Body of pancreas (tissue), 4 donors: ENCODE results near the gene REXO1. TPM values are rescaled to one million over a fixed set of nuclear protein-coding genes. Genes with fewer than 3 reads are reported as not detected.
A peak's percentile ranks its signal among the peaks of the same experiment; 100 is the strongest.
"Not testable (repeated sequence)": the region's sequence is repeated elsewhere in the genome, so short reads cannot be mapped to it uniquely, and the experiment has no call there.

ENCODE experiments used
- ATAC-seq: fragments of 150-250 bp; one replicate; pipeline ENCODE4 v1.9.1; 2016
- DNase-seq, 4 donors: peaks; one replicate each; pipeline ENCODE4 v3.0.0-alpha.2; 2019
- H3K27ac ChIP-seq, 4 donors: fragments of 200-600 bp; sonication (generic); 1 replicate in 3 of 4; 2 replicates in 1 of 4; pipeline versions ENCODE4 v1.5.1 to v1.6.1; 2016 to 2019; ENCODE audit warnings: mild to moderate bottlenecking in 1 of 4, mixed read lengths in 1 of 4, moderate library complexity in 1 of 4
- H3K27me3 ChIP-seq, 2 donors: fragments of 200-600 bp; sonication (generic); one replicate each; pipeline ENCODE4 v1.6.0; 2016; ENCODE audit warnings: mild to moderate bottlenecking in 1 of 2
- H3K36me3 ChIP-seq, 2 donors: fragments of 200-600 bp; sonication (generic); replicated peaks in 1 of 2; 2 replicates each; pipeline ENCODE4 v1.5.1; 2016; ENCODE audit warnings: low read depth in 2 of 2; ENCODE audit not compliant: insufficient read depth in 1 of 2
- H3K4me1 ChIP-seq: fragments of 200-600 bp; sonication (generic); one replicate; pipeline ENCODE4 v1.6.0; 2016
- H3K4me3 ChIP-seq, 2 donors: fragments of 200-600 bp; sonication (generic); 1 replicate in 1 of 2; 2 replicates in 1 of 2; pipeline ENCODE4 v1.5.1; 2016 to 2019
- H3K9me3 ChIP-seq, 3 donors: fragments of 200-600 bp; sonication (generic); 1 replicate in 2 of 3; 2 replicates in 1 of 3; pipeline ENCODE4 v1.5.1; 2016
- CTCF ChIP-seq, 7 experiments: fragments of 450-650 bp in 4 of 7; fragments of 200-600 bp in 3 of 7; sonication (generic) in 3 of 7; IDR thresholded peaks; one replicate each; pipeline ENCODE4 v1.5.1; 2016 to 2019; ENCODE audit warnings: antibody characterized with exemption in 7 of 7
- POLR2A ChIP-seq, 3 donors: fragments of 450-650 bp; IDR thresholded peaks; one replicate each; pipeline ENCODE4 v1.6.1; 2016; ENCODE audit warnings: antibody characterized with exemption in 3 of 3, mild to moderate bottlenecking in 2 of 3
- WGBS, 2 donors: methylation state at CpG; one replicate each; pipeline ENCODE4 v1.1.5; 2017; 5-methylcytosine and 5-hydroxymethylcytosine counted together
- intact Hi-C: fragments of 100-400 bp; cut with DNase I; formaldehyde crosslinking; loops from one replicate; pipeline ENCODE4 v1.15.1; 2023
- total RNA-seq, 2 donors: library from RNA; depleted of rRNA; stranded (reverse); fragments of >200 nt; gene quantifications; one replicate each; pipeline ENCODE4 v1.1.0, GENCODE V29; 2016

The REXO1 gene
- total RNA-seq, 2 donors from 2014 or later: 16.6 to 19.8 TPM

- Histone ChIP-seq H3K4me1 (peaks cover 41% of the 10 kb centered on the region), H3K9me3 (no peaks in the 10 kb centered on the region), H3K27me3 (no peaks in the 10 kb centered on the region), H3K36me3 (no peaks in the 10 kb centered on the region), H3K27ac (peak overlapping the region in 2 of 4 donors; percentile 78 to 81), H3K4me3 (no peak overlapping the region)
- TF ChIP-seq POLR2A (IDR thresholded peaks at IDR 0.05) (no peak), CTCF (IDR thresholded peaks at IDR 0.05) (no peak)
- 65 to 72% methylated on average over 17 to 22 of the region's 25 CpGs for WGBS, 2 donors
- ATAC-seq (no peak), DNase-seq (no peak)
- intact Hi-C loops: no loop called here
Observed at GRCh38 chr19:1882786-1883692, 34.8 kb upstream of the REXO1 start.

GRCh38 chr19:1882089-1882785, 34.0 kb upstream of the REXO1 start:
- Histone ChIP-seq H3K4me3 (no peak overlapping the region), H3K27ac (peak overlapping the region in 2 of 4 donors; percentile 78 to 81), H3K27me3 (no peaks in the 10 kb centered on the region), H3K4me1 (peaks cover 41% of the 10 kb centered on the region), H3K9me3 (no peaks in the 10 kb centered on the region), H3K36me3 (no peaks in the 10 kb centered on the region)
- intact Hi-C loops: no loop called here
- no peak for ATAC-seq
- DNase-seq: no peak
- TF ChIP-seq POLR2A (IDR thresholded peaks at IDR 0.05): no peak
- no peak for TF ChIP-seq CTCF (IDR thresholded peaks at IDR 0.05)
- WGBS, 2 donors: 64 to 76% methylated on average over 20 to 24 of the region's 31 CpGs

- 73% methylated on average over 16 of the region's 44 CpGs; no CpG with 5 or more reads in 1 of the 2 donors for WGBS, 2 donors
Observed at GRCh38 chr19:1881393-1882088, 33.3 kb upstream of the REXO1 start.

GRCh38 chr19:1880611-1881392, 32.5 kb upstream of the REXO1 start:
- intact Hi-C loops: no loop called here
- Histone ChIP-seq H3K4me3 (no peak overlapping the region), H3K9me3 (no peaks in the 10 kb centered on the region), H3K4me1 (peaks cover 47% of the 10 kb centered on the region), H3K36me3 (no peaks in the 10 kb centered on the region), H3K27ac (no peak overlapping the region), H3K27me3 (no peaks in the 10 kb centered on the region)
- TF ChIP-seq CTCF (IDR thresholded peaks at IDR 0.05): no peak
- TF ChIP-seq POLR2A (IDR thresholded peaks at IDR 0.05): no peak
- DNase-seq (no peak), ATAC-seq (no peak)
- 80 to 81% methylated on average over 7 to 11 of the region's 35 CpGs for WGBS, 2 donors

More at GRCh38 chr19:1881393-1882088, 33.3 kb upstream of the REXO1 start:
- ATAC-seq, intact Hi-C loops, H3K27me3 ChIP-seq, H3K36me3 ChIP-seq, H3K4me3 ChIP-seq, DNase-seq, H3K9me3 ChIP-seq: not testable (repeated sequence)
- peak overlapping the region in 2 of 4 donors; percentile 32 to 81 for H3K27ac ChIP-seq
- peaks cover 44% of the 10 kb centered on the region for H3K4me1 ChIP-seq

- DNase-seq, H3K27ac ChIP-seq, H3K4me3 ChIP-seq, ATAC-seq, H3K9me3 ChIP-seq, H3K27me3 ChIP-seq, intact Hi-C loops, H3K36me3 ChIP-seq: not testable (repeated sequence)
- peaks cover 46% of the 10 kb centered on the region for H3K4me1 ChIP-seq
- WGBS, 2 donors: 84% methylated on average over 17 of the region's 17 CpGs; no CpG with 5 or more reads in 1 of the 2 donors
Observed at GRCh38 chr19:1879982-1880381, 31.7 kb upstream of the REXO1 start.

- DNase-seq, H3K4me3 ChIP-seq, H3K9me3 ChIP-seq, ATAC-seq, H3K36me3 ChIP-seq, intact Hi-C loops, H3K27me3 ChIP-seq, H3K27ac ChIP-seq: not testable (repeated sequence)
- H3K4me1 ChIP-seq: peaks cover 48% of the 10 kb centered on the region
- 76 to 83% methylated on average over 1 to 7 of the region's 8 CpGs for WGBS, 2 donors
Observed at GRCh38 chr19:1878583-1878982, 30.3 kb upstream of the REXO1 start.

GRCh38 chr19:1877280-1877660, 29.0 kb upstream of the REXO1 start:
- H3K27ac ChIP-seq, H3K36me3 ChIP-seq, intact Hi-C loops, H3K9me3 ChIP-seq, DNase-seq, ATAC-seq, H3K4me3 ChIP-seq, H3K27me3 ChIP-seq: not testable (repeated sequence)
- H3K4me1 ChIP-seq: peaks cover 48% of the 10 kb centered on the region
- 78% methylated on average over 30 of the region's 47 CpGs; no CpG with 5 or more reads in 1 of the 2 donors for WGBS, 2 donors
